Fibroblast of lung (primary cell): ENCODE data around the gene AGR3.

ENCODE experiments used
- CTCF ChIP-seq, 2 donors: IDR thresholded peaks in 1 of 2; conservative IDR thresholded peaks in 1 of 2; 1 replicate in 1 of 2; 2 replicates in 1 of 2; pipeline ENCODE4 v1.5.1; 2011 to 2012; ENCODE audit warnings: low read length in 2 of 2, control low read depth in 1 of 2, inconsistent platforms in 1 of 2, low read depth in 1 of 2, mild to moderate bottlenecking in 1 of 2
- EZH2 ChIP-seq: IDR thresholded peaks from 2 replicates; pipeline ENCODE4 v1.5.1; 2012; ENCODE audit warnings: low read length, control low read depth, mild to moderate bottlenecking; ENCODE audit errors: missing control alignments

GRCh38 chr7:16810573-16810972 is 71.2 kb downstream of the AGR3 start:
- TF ChIP-seq CTCF (conservative IDR thresholded peaks at IDR 0.05 in 1 of 2, IDR thresholded peaks at IDR 0.05 in 1 of 2; ENCODE audit: low read depth in 1 of 2, low read length in 2 of 2) (no peak), EZH2 (no peak)
